Stimulated activated CD4-positive, alpha-beta T cell treated with anti-CD3 and anti-CD28 coated beads, Interleukin-15, amount 100 ng/mL, for 48 hours (primary cell): Measurements from ENCODE around the gene ABTB2.

ENCODE experiments used
- DNase-seq, 2 donors: peaks; one replicate each; pipeline ENCODE4 v3.0.0-alpha.2; 2020; ENCODE audit warnings: low read depth in 2 of 2

The ABTB2 gene

DNA sequence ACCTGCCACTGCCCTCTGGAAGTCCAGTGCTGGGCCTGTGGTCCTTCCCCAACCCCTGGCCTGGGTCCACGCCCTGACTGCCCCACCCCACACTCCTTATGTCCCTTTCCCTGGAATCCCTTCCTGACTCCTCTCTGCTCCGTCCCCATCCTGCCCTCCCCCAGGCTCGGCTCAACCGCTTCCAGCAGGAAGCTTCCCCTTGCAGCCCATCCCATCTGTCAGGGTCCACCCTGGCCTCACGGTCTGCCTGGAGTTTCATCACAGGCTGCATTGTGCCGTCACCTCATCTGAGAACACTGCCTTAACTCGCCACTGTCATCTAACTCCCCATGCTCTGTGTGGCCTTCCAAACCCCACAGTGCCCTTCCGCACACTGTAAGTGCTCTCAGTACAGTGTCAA lies 188.1 kb downstream of the ABTB2 start:
- DNase-seq, result no peak

DNA sequence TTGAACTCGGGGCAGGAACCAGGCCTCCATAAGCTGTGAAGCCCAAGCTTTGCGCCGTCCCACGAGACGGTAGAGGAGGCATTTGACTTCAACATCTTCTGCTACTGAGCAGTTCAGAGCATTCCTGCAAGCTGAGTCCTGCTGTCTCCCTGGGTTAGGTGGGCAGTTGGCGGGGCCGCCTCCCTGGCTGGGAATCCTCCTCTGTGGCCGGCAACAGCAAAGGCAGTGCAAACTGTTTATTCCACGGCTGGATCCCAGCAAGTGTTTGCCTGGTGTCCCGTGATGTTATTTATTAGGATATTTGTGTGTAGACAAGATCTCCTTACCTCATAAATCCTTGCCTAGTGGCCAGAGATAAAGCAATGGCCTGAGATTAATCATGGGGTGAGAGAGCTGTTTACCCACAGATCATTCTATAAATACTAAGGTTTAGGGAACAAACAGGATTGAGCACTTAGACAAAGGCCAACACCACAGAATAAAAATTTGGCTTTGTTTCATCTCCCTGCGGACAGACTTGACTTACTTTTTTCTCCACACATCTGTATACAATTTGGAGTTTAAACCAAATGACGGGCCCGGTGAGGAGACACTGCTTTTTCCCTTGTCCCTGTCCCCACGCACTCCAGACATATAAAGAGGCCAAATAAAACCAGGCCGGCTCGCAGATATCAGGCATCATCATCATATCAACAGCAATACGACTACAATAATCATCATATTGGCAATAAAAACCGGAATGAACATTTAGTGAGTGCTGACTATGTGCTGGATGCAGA lies 189.0 kb downstream of the ABTB2 start:
- no peak for DNase-seq

DNA sequence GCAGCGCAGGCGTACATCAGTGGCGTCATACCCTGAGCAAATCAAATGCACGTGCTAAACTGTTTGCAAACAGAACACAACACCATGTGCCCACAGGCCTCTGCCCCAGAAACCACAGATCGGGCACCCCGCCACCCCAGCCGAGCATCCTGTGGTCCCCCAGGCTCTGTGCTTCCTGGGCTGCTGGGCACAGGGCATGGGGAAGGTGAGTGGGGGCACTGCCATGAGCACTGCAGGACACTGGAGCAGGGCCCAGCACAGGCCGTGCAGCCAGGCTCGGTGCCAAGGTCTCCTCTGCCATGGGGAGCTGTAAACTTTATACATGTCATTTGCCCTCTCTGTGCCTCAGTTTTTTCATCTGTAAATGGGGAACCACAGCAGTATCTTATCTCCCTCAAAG lies 189.8 kb downstream of the ABTB2 start:
- no peak for DNase-seq

DNA sequence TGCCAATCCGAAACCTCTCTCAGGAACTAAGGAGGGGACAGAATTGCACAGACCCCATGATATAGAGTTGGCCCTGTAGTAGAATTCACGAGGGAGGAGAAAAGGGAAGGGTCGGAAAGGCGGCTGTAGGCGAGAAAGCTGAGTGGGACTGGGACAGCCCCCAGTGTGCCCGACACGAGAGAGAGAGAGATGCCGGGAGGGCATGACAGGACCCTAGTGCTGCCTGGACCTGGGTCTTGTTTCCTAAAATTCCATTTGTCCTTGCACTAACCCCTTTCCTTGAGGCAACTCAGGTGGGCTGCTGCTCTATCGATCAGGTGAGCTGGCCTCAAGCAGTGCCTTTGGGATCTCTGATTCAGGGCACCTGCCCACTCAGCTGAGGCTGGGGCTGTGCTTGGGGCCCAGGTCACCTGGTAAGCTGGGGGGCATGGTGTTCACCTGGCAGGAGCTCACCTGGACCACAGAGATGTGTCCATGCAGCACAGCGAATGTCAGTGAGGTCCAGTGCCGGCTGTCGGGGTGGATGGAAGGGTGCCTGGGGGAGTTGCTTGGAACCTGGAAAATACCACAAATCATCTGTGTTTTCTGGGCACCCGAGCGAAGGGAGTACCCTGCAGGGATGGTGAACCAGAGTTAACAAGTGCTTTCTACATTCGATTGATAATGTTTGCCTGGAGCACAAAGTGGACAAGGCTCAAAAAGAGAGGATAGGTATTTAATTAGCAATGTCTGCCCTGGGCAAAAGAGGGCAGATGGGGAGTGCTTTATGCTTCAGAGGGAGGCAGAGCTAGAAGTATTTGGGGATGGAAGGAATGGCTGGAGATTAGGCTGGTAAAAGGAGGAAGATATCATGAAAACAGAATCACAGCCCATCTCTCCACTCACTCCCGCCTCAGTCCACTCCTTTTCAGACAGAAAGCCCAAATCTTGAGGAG lies 190.7 kb downstream of the ABTB2 start:
- no peak for DNase-seq

DNA sequence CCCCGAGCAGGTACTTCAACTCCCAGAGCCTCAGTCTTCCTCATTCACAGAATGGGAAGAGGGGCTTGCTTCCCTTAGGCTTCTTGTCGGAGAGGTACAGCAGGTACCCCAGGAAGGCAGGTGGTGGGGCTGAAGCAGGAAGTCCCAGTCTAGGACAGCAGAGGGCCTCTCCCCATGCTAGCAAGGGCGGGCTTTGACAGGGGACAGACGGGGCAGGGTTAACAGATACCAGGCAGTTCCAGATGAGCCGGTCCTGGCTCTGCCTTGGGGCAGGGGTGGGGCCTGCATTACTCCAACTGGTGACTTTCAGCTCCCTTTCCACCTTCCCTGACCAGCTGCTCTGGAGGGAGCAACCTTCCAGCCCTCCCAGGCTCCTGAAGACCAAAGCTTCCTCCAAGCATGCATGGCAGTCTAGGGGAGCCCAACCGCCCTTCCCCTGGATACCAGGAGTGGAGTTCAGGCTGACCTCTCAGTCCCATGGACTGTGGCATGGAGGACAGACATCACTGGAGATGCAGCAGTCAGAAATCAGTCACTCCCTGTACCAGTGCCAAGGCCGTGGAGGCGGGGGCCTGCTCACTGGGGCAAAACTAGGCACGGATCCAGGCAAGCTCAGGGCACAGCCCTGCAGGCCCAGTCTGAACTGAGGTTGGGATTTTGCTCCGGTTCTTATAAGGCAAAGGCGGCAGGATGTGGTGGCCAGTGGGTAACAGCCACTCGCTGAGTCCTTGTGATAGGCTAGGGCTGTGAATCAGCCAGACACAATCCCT lies 191.8 kb downstream of the ABTB2 start:
- DNase-seq, result no peak

DNA sequence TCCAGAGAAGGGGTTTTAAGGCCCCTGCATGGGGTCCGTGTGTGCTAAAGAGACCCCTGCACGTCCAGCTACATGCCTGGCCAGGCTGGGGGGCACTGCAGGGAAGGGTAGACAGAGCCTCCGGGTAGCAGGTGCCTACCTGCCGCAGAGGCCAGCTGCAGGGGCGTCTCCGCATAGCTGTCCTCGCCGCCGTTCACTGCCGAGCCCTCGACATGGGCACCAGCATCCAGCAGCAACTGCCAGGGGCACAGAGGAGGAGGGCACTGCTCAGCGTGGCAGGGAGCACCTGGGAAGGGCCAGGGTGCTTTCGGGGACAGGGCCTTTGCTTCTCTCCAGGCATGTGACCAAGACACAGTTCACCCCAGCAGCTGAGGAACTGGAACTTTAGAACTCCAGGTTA lies 192.7 kb downstream of the ABTB2 start:
- DNase-seq, result no peak

DNA sequence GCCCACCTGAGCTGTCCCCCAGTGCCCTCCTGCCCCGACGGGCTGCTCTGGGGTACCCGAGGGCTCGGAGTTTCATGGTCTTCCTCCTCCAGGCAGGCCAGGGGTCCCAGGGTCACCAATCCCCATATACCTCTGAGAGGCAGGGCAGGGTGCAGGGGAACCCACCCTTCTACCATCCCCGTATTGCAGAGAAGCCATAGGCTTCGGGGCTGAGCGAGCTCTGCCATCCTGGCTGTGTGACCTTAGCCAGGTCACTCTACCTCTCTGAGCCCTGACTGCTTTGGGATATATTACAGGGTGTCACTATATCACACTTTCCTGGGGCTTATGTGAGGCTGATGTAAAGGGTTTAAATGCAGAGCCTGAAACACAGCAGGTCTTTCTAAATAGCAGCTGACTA lies 195.0 kb downstream of the ABTB2 start:
- no peak for DNase-seq

DNA sequence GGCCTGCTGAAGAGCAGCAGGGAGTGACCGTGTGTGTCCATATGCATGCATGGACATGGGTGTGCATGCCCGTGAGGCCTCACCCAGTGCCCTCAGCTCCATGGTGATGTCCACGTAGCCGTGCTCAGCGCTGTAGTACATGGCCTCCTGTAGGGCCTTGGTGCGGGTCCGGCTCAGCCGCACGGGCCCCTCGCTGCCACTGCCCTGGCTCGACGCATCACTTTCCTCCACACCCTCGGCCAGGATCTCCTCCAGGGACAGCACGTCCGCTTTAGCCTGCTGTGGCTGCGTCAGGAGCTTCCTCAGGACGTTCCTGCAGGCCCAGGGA lies 195.4 kb downstream of the ABTB2 start:
- no peak for DNase-seq

DNA sequence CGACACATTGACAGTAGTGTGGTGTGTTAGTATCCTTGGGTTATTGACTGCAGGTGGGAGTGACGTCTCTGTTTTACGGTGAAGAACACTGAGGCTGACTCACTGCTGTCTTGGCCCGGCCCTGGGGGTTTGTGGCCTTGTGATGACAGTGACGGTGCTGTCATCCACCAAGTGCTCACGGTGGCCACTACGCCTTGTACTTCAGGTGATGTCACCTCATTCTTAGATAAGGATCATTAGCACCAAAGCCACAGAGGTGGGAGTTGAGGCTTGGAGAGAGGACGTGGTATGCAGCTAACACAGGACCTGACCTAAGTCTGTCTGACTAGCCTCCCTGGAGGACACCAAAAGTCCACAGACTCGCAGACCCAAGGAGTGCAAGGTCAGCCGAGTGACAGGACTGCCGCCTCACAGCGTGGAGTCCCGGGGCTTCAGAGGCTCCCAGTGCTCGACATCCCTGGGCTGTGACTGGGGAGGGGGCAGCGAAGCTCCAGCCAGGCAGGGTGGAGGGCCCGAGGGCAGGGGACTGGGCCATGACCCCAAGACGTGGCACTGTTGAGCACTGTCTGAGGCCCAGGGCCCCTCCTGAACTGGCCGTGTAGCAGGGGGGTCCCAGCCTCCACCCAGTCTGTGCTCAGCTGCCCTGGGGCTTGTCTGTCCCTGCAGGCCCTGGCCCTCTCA lies 195.9 kb downstream of the ABTB2 start:
- peak; percentile 26 to 51 for DNase-seq

DNA sequence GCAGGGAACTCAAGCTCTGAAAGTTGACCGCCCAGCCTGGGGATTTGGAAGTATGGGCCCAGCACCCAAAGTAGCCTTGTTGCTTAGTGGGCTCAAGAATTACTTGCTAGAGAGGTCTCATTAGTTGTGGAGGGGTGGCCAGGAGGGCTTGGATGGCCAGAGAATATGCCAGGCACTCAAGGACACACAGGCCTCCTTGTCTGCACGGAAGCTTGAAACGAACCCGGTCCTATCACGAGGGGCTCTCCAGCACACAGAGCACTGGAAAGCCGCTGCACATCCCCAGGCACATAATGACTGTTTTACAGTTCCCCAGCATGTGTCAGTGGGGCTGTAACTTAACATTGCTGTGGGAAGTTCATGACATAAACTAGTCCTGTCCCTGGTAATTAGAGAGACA lies 196.4 kb downstream of the ABTB2 start:
- no peak for DNase-seq

DNA sequence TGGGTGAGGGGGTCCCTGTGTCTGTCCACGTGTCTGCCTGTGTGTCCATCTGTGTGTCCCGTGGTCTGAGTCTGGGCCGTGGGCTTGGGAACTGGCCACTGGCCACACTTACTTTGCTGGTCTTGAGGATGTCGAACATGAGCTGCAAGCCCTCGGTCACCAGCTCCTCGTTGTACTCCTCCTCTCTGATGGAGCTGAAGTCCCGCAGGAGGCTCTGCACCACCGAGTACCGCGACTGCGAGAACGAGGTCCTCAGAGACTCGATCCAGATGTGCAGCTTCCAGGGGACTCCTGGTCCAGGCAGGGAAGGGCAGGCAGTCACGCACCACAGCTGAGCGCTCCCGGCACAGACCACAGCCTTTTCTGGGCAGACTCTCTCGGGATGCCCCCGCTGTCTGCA lies 197.0 kb downstream of the ABTB2 start:
- no peak for DNase-seq

DNA sequence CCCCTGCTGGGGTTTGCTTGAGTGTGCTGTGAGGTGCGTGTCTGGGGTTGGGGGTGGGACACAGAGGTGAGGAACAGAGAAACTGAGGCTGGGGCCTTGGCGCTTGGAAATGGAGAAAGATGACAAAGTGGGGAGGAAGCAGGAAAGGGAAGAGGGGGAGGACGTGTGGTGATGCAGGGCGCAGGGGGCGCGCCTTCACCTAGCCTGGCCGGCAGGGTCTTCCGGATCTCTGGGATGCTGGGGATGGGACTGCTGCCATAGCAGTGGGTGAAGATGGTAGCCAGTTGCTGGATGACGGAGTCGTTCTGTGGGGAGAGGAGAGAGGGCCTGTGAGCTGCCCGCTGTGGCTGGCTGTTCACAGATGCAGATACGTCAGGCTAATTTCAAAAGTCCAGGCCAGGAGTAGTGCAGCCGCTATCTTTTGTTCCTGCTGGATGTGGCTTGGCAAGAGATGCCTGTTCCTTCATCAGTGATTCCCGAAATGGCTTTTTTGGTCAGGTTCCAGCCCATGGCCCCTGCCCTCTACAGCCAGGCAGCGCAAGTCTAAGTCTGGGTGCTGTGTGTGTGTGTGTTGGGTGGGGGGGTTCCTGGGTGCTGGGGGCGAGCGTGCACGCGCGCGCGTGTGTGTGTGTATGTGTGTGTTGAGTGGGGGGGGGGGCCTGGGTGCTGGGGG lies 197.6 kb downstream of the ABTB2 start:
- DNase-seq, result no peak

DNA sequence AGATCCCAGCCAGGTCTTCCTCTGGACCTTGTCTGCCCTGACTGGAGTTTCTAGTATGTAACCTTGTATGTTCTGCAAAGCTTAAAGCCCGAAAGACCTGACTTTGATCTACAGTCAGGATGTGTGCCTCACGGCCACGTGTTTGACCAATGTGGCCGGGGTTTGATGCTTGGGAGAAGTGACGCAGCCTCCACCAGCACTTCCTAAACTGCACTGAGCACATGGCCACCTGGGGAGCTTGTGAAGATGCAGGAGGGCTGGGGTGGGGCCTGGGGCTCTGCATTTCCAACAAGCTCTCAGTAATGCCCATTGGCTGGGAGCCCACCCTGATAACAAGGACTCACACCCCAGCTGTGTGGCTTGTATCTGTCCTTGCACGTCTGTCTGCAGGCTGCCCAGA lies 199.1 kb downstream of the ABTB2 start:
- no peak for DNase-seq

DNA sequence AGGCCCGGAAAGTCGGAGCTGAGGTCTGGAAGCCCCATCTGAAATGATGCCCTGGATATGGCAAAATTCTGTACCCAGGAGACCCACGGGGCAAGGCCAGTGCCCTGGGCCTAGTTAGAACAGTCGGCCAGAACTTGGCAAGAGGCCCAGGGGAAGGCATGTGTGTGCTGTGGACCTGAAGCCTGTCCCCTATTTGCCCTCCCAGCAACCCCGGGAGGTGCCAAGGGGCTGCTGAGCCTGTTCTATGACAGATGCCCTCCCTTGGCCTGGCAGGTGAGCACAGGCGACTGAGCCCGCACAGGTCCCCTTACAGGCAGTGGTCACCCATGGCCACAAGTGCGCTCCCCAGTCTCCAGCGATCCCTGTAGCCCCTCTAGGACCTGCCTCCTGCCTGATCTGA lies 200.6 kb downstream of the ABTB2 start:
- DNase-seq, result no peak

DNA sequence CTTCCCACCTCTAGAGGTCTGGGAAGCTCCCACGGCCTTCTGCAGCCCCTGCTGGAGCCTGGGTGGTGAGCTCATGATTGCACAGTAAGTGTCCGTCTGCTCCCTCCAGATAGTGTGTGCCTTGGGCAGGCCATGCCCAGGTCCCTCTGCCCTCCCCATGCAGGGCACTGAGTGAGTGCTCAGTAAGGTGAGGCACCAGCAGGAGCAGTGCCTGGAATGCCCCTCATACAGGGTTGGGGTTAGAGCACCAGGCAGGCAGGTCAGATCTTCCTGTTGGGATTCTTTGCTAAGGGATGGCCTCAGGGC lies 202.1 kb downstream of the ABTB2 start:
- no peak for DNase-seq

DNA sequence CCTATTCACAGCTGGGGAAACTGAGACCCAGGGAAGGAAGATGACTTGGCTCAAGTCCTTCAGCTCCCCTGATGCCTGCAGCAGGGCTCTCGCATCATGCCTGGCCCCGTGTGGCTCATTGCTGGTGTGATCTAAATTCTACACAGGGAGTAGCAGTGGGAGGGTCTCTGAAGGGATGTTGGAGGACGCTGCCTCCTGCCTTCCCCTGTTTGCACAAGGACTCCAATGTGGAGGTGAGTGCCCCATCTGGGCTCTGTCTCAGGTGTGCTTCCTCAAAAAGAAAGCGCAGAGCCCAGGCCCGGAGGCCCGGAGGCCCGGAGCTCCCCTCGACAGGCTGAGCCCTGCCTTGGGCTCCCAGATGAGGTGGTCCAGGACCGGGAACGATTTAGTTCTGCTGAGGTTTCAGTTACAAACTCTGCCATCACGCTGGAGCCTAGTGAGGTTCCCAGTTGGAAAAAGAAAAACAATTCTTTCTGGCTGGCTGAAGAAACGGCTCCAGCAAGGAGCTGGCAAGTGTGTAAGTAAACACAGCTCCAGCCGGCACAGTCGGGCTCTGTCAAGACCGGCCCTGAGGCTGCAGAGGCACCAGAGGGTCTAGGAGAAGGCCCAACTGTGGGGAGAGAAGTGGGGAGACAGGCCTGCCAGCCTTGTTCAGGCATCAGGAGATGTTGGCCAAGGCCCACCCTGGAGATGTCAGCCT lies 202.6 kb downstream of the ABTB2 start:
- DNase-seq, result no peak

DNA sequence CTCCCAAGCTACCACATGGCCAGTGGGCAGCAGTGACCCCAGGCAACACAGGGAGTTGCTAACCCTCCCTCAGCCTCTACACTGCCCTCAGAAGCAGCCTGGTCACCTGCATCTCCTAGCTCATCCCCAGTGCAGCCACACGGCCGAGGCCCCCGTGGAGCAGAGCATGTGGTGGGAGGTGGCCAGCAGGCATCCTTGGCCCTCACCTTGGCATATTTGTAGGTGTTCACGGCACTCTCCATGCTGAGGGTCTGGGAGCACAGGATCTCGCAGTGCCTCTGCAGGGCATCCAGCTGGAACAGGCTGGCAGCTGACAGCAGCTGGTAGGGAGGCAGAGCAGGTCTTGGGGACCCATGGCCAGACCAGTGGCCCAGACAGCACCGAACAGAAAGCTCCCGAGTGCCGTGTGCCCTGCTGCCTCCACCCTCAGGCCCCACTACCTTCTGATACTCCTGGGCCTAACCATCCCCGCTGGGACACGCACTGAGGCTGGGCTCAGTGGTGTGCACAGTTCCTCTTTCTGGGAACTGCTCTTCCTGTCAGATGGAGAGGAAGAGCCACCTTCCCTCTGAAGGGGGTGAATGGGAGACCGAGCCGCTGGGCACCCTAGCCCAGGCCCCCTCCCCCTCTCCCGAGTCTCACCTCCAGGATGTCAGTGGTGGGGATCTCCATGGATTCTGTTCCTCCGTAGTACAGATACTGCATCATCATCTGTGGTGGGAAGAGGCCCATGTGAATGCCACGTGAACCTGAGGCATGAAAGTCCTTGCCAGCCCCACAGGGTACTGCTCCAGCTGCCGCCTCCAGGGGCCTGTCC lies 203.5 kb downstream of the ABTB2 start:
- DNase-seq, result no peak

DNA sequence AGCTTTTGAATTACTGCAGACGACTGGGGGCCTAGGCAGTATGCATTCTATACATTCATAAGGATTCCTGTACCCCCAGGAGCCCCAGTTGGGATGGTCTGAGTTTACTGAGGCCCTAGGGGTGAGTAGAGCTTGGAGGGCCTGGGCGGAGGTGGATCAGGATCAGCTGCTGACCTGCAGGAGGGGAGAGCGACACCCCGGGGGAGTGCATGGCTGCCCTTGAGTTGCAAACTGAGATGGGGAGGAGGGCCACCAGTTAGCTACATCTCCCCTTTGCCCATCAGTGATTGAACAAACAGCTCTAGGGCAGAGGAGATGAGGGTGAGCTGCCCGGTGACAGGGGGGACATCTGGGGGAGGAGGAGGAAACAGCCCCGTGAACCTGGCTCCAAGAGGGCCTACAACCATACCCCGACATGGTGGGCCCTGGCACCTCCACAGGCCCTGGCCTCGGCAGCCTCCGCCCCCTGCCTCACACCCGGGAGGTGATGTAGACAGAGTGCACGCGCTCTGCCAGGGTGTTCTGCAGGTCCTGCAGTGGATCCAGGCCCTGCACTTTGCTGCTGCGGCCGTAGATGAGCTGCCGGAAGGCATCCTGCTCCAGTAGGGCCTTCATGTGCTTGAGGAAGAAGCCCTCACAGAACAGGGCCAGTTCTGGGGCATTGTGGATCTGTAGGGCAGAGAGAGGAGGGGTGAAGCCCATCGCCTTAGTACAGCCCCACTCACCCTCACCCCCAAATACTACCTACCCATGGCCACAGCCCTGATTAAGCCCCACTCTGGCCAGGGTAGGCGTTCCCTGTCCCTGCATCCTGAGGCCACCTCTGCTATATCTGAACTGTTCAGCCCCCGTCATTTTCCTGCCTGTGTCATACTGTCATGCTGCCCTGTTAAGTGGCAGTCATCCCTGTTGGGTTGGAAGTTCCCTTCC lies 205.6 kb downstream of the ABTB2 start:
- no peak for DNase-seq

DNA sequence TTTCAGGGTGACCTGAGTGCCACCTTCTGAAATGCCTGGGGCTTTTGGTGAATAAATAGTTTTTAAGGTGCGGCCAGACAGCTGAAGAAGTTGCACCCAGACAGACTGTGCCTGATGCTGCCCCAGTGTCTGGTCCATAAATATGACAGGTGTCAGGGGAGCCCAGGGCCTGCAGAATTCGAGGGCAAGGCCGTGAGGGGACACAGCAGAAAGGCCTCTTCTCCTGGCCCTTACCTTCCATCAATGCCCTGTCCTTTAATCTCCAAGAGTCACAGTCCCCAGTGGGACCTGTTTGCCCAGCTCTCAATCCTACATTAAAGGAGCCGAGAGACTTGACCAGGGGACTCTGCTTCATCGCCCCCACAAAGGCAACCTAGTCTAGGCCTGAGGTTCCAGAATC lies 206.6 kb downstream of the ABTB2 start:
- no peak for DNase-seq
